GM19240 (cell line): ENCODE data around the gene KIF1A.
"Not testable (repeated sequence)": the region's sequence is repeated elsewhere in the genome, so short reads cannot be mapped to it uniquely, and the experiment has no call there.

Experiments used
- DNase-seq: peaks from one replicate; pipeline ENCODE4 v3.0.0; 2011; ENCODE audit warnings: low spot score; ENCODE audit not compliant: insufficient read length

Gene KIF1A

GRCh38 chr2:240687045-240687740 lies 132.8 kb downstream of the KIF1A start:
- DNase-seq, result no peak

- no peak for DNase-seq
Observed at GRCh38 chr2:240686460-240686859, 133.6 kb downstream of the KIF1A start.

GRCh38 chr2:240685771-240686371 lies 134.1 kb downstream of the KIF1A start:
- no peak for DNase-seq

- not testable (repeated sequence) for DNase-seq
Observed at GRCh38 chr2:240683980-240684728, 135.9 kb downstream of the KIF1A start.

- not testable (repeated sequence) for DNase-seq
Observed at GRCh38 chr2:240683329-240683979, 136.6 kb downstream of the KIF1A start.

GRCh38 chr2:240682431-240683224 lies 137.4 kb downstream of the KIF1A start, which contains the start of gene AQP12B:
AQP12B (minus strand) TSS chr2:240682885; CDS start chr2:240682837, 48 bp downstream.
- not testable (repeated sequence) for DNase-seq

GRCh38 chr2:240680185-240680584 lies 139.8 kb downstream of the KIF1A start:
- DNase-seq, result not testable (repeated sequence)

GRCh38 chr2:240678909-240679308 lies 141.1 kb downstream of the KIF1A start:
- DNase-seq, result not testable (repeated sequence)

- not testable (repeated sequence) for DNase-seq
Observed at GRCh38 chr2:240678043-240678442, 142.0 kb downstream of the KIF1A start.

GRCh38 chr2:240675345-240675744 lies 144.7 kb downstream of the KIF1A start:
- DNase-seq, result not testable (repeated sequence)

GRCh38 chr2:240674461-240675184 lies 145.4 kb downstream of the KIF1A start:
- DNase-seq, result not testable (repeated sequence)

GRCh38 chr2:240672701-240673190 lies 147.3 kb downstream of the KIF1A start:
- no peak for DNase-seq

GRCh38 chr2:240672076-240672700 lies 147.8 kb downstream of the KIF1A start:
- DNase-seq, result no peak

GRCh38 chr2:240670950-240671349 lies 149.1 kb downstream of the KIF1A start:
- DNase-seq, result no peak

- no peak for DNase-seq
Observed at GRCh38 chr2:240670402-240670801, 149.6 kb downstream of the KIF1A start.

- no peak for DNase-seq
Observed at GRCh38 chr2:240664622-240665021, 155.4 kb downstream of the KIF1A start.
